Endodermal cell (in vitro differentiated cells): ENCODE data around the gene ATF7IP. TPM values are rescaled to one million over a fixed set of nuclear protein-coding genes. Genes with fewer than 3 reads are reported as not detected.

ENCODE experiments used
- DNase-seq: peaks from one replicate; pipeline ENCODE4 v3.0.0-alpha.2; 2017
- H3K27ac ChIP-seq: 2 replicates; pipeline ENCODE4 v1.5.1; 2013; ENCODE audit warnings: mild to moderate bottlenecking, low read depth, low read length, moderate library complexity
- H3K27me3 ChIP-seq: 2 replicates; pipeline ENCODE4 v1.6.1; 2013; ENCODE audit warnings: mild to moderate bottlenecking, low read length, moderate library complexity; ENCODE audit not compliant: insufficient read depth, control insufficient read depth, poor library complexity, severe bottlenecking
- H3K36me3 ChIP-seq: 2 replicates; pipeline ENCODE4 v1.7.0; 2013; ENCODE audit warnings: mild to moderate bottlenecking, low read length, moderate library complexity; ENCODE audit not compliant: control insufficient read depth, insufficient read depth
- H3K4me1 ChIP-seq: one replicate; pipeline ENCODE4 v1.7.0; 2013; ENCODE audit warnings: low read length; ENCODE audit not compliant: control insufficient read depth, insufficient read depth
- H3K4me3 ChIP-seq: 2 replicates; pipeline ENCODE4 v1.5.1; 2013; ENCODE audit warnings: mild to moderate bottlenecking, low read length, moderate library complexity
- H3K9ac ChIP-seq: 2 replicates; pipeline ENCODE4 v1.6.1; 2013; ENCODE audit warnings: mild to moderate bottlenecking, low read length, moderate library complexity; ENCODE audit not compliant: poor library complexity, severe bottlenecking; ENCODE audit errors: extremely low read depth
- H3K9me3 ChIP-seq: 2 replicates; pipeline ENCODE4 v1.6.1; 2013; ENCODE audit warnings: mild to moderate bottlenecking, low read length, moderate library complexity; ENCODE audit not compliant: control insufficient read depth
- H3K27ac Mint-ChIP-seq: 2 replicates; pipeline ENCODE4 v1.8.0; 2020; ENCODE audit warnings: mixed read lengths
- H3K27me3 Mint-ChIP-seq: 2 replicates; pipeline ENCODE4 v1.8.0; 2021; ENCODE audit warnings: mild to moderate bottlenecking, mixed read lengths; ENCODE audit not compliant: insufficient read depth
- H3K36me3 Mint-ChIP-seq: 2 replicates; pipeline ENCODE4 v1.8.0; 2020; ENCODE audit warnings: low read depth, mixed read lengths
- H3K4me1 Mint-ChIP-seq: 2 replicates; pipeline ENCODE4 v1.8.0; 2020; ENCODE audit warnings: mixed read lengths
- H3K4me3 Mint-ChIP-seq: 2 replicates; pipeline ENCODE4 v1.8.0; 2020; ENCODE audit warnings: mild to moderate bottlenecking, moderate library complexity, mixed read lengths
- H3K9me3 Mint-ChIP-seq: 2 replicates; pipeline ENCODE4 v1.8.0; 2020; ENCODE audit warnings: mild to moderate bottlenecking, mixed read lengths
- CTCF ChIP-seq: fragments of 200-600 bp; sonication (generic); conservative IDR thresholded peaks from 2 replicates; pipeline ENCODE4 v1.5.0; 2021; ENCODE audit warnings: antibody characterized with exemption, mild to moderate bottlenecking
- WGBS, 2 experiments: methylation state at CpG; one replicate each; pipeline versions ENCODE4 v1.1.5 to v1.1.7; 2013; ENCODE audit warnings: missing lambda C conversion rate in 2 of 2, mixed read lengths in 1 of 2; ENCODE audit not compliant: insufficient coverage in 1 of 2, insufficient read length in 1 of 2; 5-methylcytosine and 5-hydroxymethylcytosine counted together
- total RNA-seq, 2 donors: library from RNA; stranded (reverse); fragmentation: NEBNext Ultra II Directional in 1 of 2; extraction: Animal tissue kit (Norgen Biotek cat#: 25700) in 1 of 2; gene quantifications; 2 replicates in 1 of 2; 3 replicates in 1 of 2; pipeline ENCODE4 v1.2.1, GENCODE V29; 2021

The ATF7IP gene
- total RNA-seq, 2 donors from 2014 or later: 174 to 222 TPM

DNA sequence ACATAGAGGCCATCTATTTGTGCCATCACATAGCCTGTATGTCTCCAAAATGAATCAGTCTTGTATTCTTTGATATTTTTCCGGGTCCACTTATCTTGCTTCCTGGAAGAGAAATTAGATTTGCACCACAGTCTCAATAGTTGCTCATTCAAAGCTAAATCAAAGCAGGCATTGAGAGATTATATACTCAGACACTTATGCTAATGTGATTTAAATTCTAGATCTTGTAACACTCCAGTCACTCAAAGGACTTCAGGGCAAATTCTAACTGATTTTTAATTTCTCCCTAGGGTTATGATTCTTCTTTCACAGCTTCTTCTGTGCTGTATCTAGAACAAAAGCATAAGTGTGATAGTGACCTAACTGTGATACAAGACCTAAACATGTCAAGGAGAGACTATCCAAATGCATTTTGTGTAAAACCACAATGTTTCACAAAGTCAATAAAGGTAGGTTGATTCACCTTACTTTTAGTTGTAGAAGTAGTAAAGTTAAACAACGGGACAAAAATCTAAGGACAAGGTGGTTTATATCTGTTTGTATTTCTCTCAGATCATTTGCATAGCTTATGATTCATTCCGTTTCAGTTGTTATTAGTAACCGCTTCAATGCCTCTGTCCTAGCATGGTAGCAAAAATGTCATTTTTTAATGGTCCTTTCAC is 175.4 kb downstream of the ATF7IP start:
- no peak for DNase-seq
- H3K4me1 Mint-ChIP-seq: no peaks in the 10 kb centered on the region
- TF ChIP-seq CTCF: no peak
- no peaks in the 10 kb centered on the region for H3K9me3 ChIP-seq
- no peaks in the 10 kb centered on the region for H3K27me3 Mint-ChIP-seq
- no peaks in the 10 kb centered on the region for H3K27me3 ChIP-seq
- no peak overlapping the region for H3K27ac ChIP-seq
- H3K4me3 Mint-ChIP-seq: no peak overlapping the region
- H3K4me3 ChIP-seq: no peak overlapping the region
- 88 to 92% methylated on average over 4 of the region's 4 CpGs for WGBS, 2 experiments
- H3K36me3 ChIP-seq: no peaks in the 10 kb centered on the region
- H3K4me1 ChIP-seq: no peaks in the 10 kb centered on the region
- H3K9ac ChIP-seq: no peak overlapping the region
- H3K27ac Mint-ChIP-seq: no peak overlapping the region
- H3K9me3 Mint-ChIP-seq: no peaks in the 10 kb centered on the region
- H3K36me3 Mint-ChIP-seq: peaks cover 11% of the 10 kb centered on the region

- no peak overlapping the region for H3K4me3 ChIP-seq
- 89 to 93% methylated on average over 4 to 6 of the region's 7 CpGs for WGBS, 2 experiments
- no peak overlapping the region for H3K4me3 Mint-ChIP-seq
- no peaks in the 10 kb centered on the region for H3K9me3 Mint-ChIP-seq
- H3K27ac Mint-ChIP-seq: no peak overlapping the region
- no peak for TF ChIP-seq CTCF
- H3K36me3 ChIP-seq: no peaks in the 10 kb centered on the region
- H3K4me1 Mint-ChIP-seq: no peaks in the 10 kb centered on the region
- no peak for DNase-seq
- H3K9ac ChIP-seq: no peak overlapping the region
- H3K27me3 Mint-ChIP-seq: no peaks in the 10 kb centered on the region
- no peak overlapping the region for H3K27ac ChIP-seq
- H3K36me3 Mint-ChIP-seq: peaks cover 6% of the 10 kb centered on the region
- no peaks in the 10 kb centered on the region for H3K27me3 ChIP-seq
- H3K4me1 ChIP-seq: no peaks in the 10 kb centered on the region
- no peaks in the 10 kb centered on the region for H3K9me3 ChIP-seq
Measured at GRCh38 chr12:14545144-14546124, 180.0 kb downstream of the ATF7IP start.

GRCh38 chr12:14547571-14547970 is 182.1 kb downstream of the ATF7IP start:
- DNase-seq: no peak
- no peaks in the 10 kb centered on the region for H3K9me3 ChIP-seq
- Mint-ChIP-seq H3K4me3 (no peak overlapping the region), H3K27ac (no peak overlapping the region), H3K27me3 (no peaks in the 10 kb centered on the region), H3K4me1 (no peaks in the 10 kb centered on the region), H3K36me3 (peaks cover 6% of the 10 kb centered on the region), H3K9me3 (no peaks in the 10 kb centered on the region)
- no peak overlapping the region for H3K9ac ChIP-seq
- no peaks in the 10 kb centered on the region for H3K27me3 ChIP-seq
- H3K4me3 ChIP-seq: no peak overlapping the region
- no peak overlapping the region for H3K27ac ChIP-seq
- TF ChIP-seq CTCF: no peak
- 89 to 91% methylated on average over 2 of the region's 4 CpGs for WGBS, 2 experiments
- no peaks in the 10 kb centered on the region for H3K4me1 ChIP-seq
- no peaks in the 10 kb centered on the region for H3K36me3 ChIP-seq
